ENCODE data around the gene CSNK2A3.

- no peak for TF ChIP-seq CTCF (IDR thresholded peaks at IDR 0.05)
- TF ChIP-seq POLR2A (IDR thresholded peaks at IDR 0.05) = no peak
- TF ChIP-seq POLR2AphosphoS5 (IDR thresholded peaks at IDR 0.05) = no peak
These were observed 5.5 kb downstream of the CSNK2A3 start for GRCh38 chr11:11347592-11347991.

Data from breast epithelium (tissue), 3 donors.